Fibroblast of skin of scalp (primary cell): Measurements from ENCODE around the gene AGRN.
"Not testable (repeated sequence)": the region's sequence is repeated elsewhere in the genome, so short reads cannot be mapped to it uniquely, and the experiment has no call there.

Experiments used
- DNase-seq: peaks from one replicate; pipeline ENCODE4 v3.0.0-alpha.2; 2013

Gene AGRN

GRCh38 chr1:981955-982558 lies 37.9 kb upstream of the AGRN start, which contains the start of gene PERM1:
Gene PERM1, minus strand, starts transcription at chr1:982093. Its CDS starts 1,064 bp downstream, at chr1:981029.
- DNase-seq, result no peak

- no peak for DNase-seq
These were observed 37.0 kb upstream of the AGRN start for GRCh38 chr1:982765-983436.

GRCh38 chr1:983798-984475 lies 36.0 kb upstream of the AGRN start:
- DNase-seq, result peak; percentile 26

- DNase-seq, result no peak
These were observed 35.5 kb upstream of the AGRN start for GRCh38 chr1:984476-984814.

GRCh38 chr1:985126-985525 lies 34.8 kb upstream of the AGRN start:
- no peak for DNase-seq

GRCh38 chr1:988061-988460 lies 31.9 kb upstream of the AGRN start:
- not testable (repeated sequence) for DNase-seq

GRCh38 chr1:991275-991674 lies 28.6 kb upstream of the AGRN start:
- not testable (repeated sequence) for DNase-seq

GRCh38 chr1:991895-992294 lies 28.0 kb upstream of the AGRN start:
- DNase-seq, result no peak

- no peak for DNase-seq
These were observed 27.6 kb upstream of the AGRN start for GRCh38 chr1:992362-992761.

- DNase-seq, result no peak
These were observed 26.4 kb upstream of the AGRN start for GRCh38 chr1:993379-993995.

- DNase-seq, result not testable (repeated sequence)
These were observed 25.4 kb upstream of the AGRN start for GRCh38 chr1:994546-994945.

GRCh38 chr1:995665-996633 lies 24.0 kb upstream of the AGRN start:
- DNase-seq, result peak; percentile 14

- DNase-seq, result no peak
These were observed 22.8 kb upstream of the AGRN start for GRCh38 chr1:996851-997712.

GRCh38 chr1:997713-997992 lies 22.3 kb upstream of the AGRN start:
- no peak for DNase-seq

- no peak for DNase-seq
These were observed 21.8 kb upstream of the AGRN start for GRCh38 chr1:997993-998744.

- no peak for DNase-seq
These were observed 21.2 kb upstream of the AGRN start for GRCh38 chr1:998745-998994.

- peak; percentile 34 for DNase-seq
These were observed 20.8 kb upstream of the AGRN start for GRCh38 chr1:998995-999724.

- peak; percentile 97 for DNase-seq
These were observed 20.1 kb upstream of the AGRN start, which contains the start of gene HES4 for GRCh38 chr1:999725-1000356. Gene HES4, minus strand, starts transcription at chr1:1000097. Its CDS starts 124 bp downstream, at chr1:999973.

GRCh38 chr1:1000357-1001056 lies 19.4 kb upstream of the AGRN start:
- peak; percentile 86 for DNase-seq
